ENCODE measurements around the gene PLEKHA5.
"Not testable (repeated sequence)": the region's sequence is repeated elsewhere in the genome, so short reads cannot be mapped to it uniquely, and the experiment has no call there.

PLEKHA5 gene

GRCh38 chr12:19410211-19410610 is 280.7 kb downstream of the PLEKHA5 start:
- no peaks in the 10 kb centered on the region for H3K27me3 ChIP-seq (ENCODE audit: low read depth, low read length)
- no peaks in the 10 kb centered on the region for H3K79me2 ChIP-seq (ENCODE audit: low read length)
- H4K20me1 ChIP-seq (ENCODE audit: insufficient read depth, low read length), result no peaks in the 10 kb centered on the region
- no peak overlapping the region for H3K4me2 ChIP-seq (ENCODE audit: low read length)
- no peak overlapping the region for H3K4me3 ChIP-seq (ENCODE audit: low read length)
- H3K4me1 ChIP-seq (ENCODE audit: low read length), result no peaks in the 10 kb centered on the region
- no peaks in the 10 kb centered on the region for H3K9me3 ChIP-seq (ENCODE audit: insufficient read depth, low read length)
- H2AFZ ChIP-seq (ENCODE audit: low read depth, low read length), result no peak overlapping the region
- H3K27ac ChIP-seq (ENCODE audit: low read length), result no peak overlapping the region
- no peak overlapping the region for H3K9ac ChIP-seq (ENCODE audit: low read length)
- no peaks in the 10 kb centered on the region for H3K36me3 ChIP-seq (replicated peaks; ENCODE audit: low read depth, low read length)
- no peak for TF ChIP-seq EZH2phosphoT487 (IDR thresholded peaks at IDR 0.05; ENCODE audit: low read depth)
- no peak for TF ChIP-seq CTCF (IDR thresholded peaks at IDR 0.05; ENCODE audit: low read depth, low read length)

- Histone ChIP-seq H3K4me2 (ENCODE audit: low read length) (no peak overlapping the region), H4K20me1 (ENCODE audit: insufficient read depth, low read length) (no peaks in the 10 kb centered on the region), H3K36me3 (replicated peaks; ENCODE audit: low read depth, low read length) (no peaks in the 10 kb centered on the region), H3K79me2 (ENCODE audit: low read length) (no peaks in the 10 kb centered on the region), H3K27ac (ENCODE audit: low read length) (no peak overlapping the region), H3K4me3 (ENCODE audit: low read length) (no peak overlapping the region), H3K27me3 (ENCODE audit: low read depth, low read length) (no peaks in the 10 kb centered on the region), H2AFZ (ENCODE audit: low read depth, low read length) (no peak overlapping the region), H3K9ac (ENCODE audit: low read length) (no peak overlapping the region), H3K4me1 (ENCODE audit: low read length) (no peaks in the 10 kb centered on the region), H3K9me3 (ENCODE audit: insufficient read depth, low read length) (no peaks in the 10 kb centered on the region)
- TF ChIP-seq CTCF (IDR thresholded peaks at IDR 0.05; ENCODE audit: low read depth, low read length), result no peak
- no peak for TF ChIP-seq EZH2phosphoT487 (IDR thresholded peaks at IDR 0.05; ENCODE audit: low read depth)
Measured at GRCh38 chr12:19410629-19411185, 281.2 kb downstream of the PLEKHA5 start.

- no peak overlapping the region for H2AFZ ChIP-seq (ENCODE audit: low read depth, low read length)
- no peaks in the 10 kb centered on the region for H3K4me1 ChIP-seq (ENCODE audit: low read length)
- no peaks in the 10 kb centered on the region for H3K9me3 ChIP-seq (ENCODE audit: insufficient read depth, low read length)
- H3K9ac ChIP-seq (ENCODE audit: low read length), result no peak overlapping the region
- TF ChIP-seq CTCF (IDR thresholded peaks at IDR 0.05; ENCODE audit: low read depth, low read length) (no peak), EZH2phosphoT487 (IDR thresholded peaks at IDR 0.05; ENCODE audit: low read depth) (no peak)
- no peaks in the 10 kb centered on the region for H3K36me3 ChIP-seq (replicated peaks; ENCODE audit: low read depth, low read length)
- H3K27me3 ChIP-seq (ENCODE audit: low read depth, low read length), result no peaks in the 10 kb centered on the region
- H3K4me2 ChIP-seq (ENCODE audit: low read length), result no peak overlapping the region
- no peaks in the 10 kb centered on the region for H4K20me1 ChIP-seq (ENCODE audit: insufficient read depth, low read length)
- no peaks in the 10 kb centered on the region for H3K79me2 ChIP-seq (ENCODE audit: low read length)
- no peak overlapping the region for H3K27ac ChIP-seq (ENCODE audit: low read length)
- no peak overlapping the region for H3K4me3 ChIP-seq (ENCODE audit: low read length)
Measured at GRCh38 chr12:19411234-19412204, 282.0 kb downstream of the PLEKHA5 start.

- H3K27me3 ChIP-seq (ENCODE audit: low read depth, low read length), result no peaks in the 10 kb centered on the region
- H3K4me3 ChIP-seq (ENCODE audit: low read length), result no peak overlapping the region
- H4K20me1 ChIP-seq (ENCODE audit: insufficient read depth, low read length), result no peaks in the 10 kb centered on the region
- H3K9ac ChIP-seq (ENCODE audit: low read length), result no peak overlapping the region
- H2AFZ ChIP-seq (ENCODE audit: low read depth, low read length), result no peak overlapping the region
- H3K79me2 ChIP-seq (ENCODE audit: low read length), result no peaks in the 10 kb centered on the region
- H3K4me2 ChIP-seq (ENCODE audit: low read length), result no peak overlapping the region
- H3K9me3 ChIP-seq (ENCODE audit: insufficient read depth, low read length), result no peaks in the 10 kb centered on the region
- H3K36me3 ChIP-seq (replicated peaks; ENCODE audit: low read depth, low read length), result no peaks in the 10 kb centered on the region
- H3K4me1 ChIP-seq (ENCODE audit: low read length), result no peaks in the 10 kb centered on the region
- no peak overlapping the region for H3K27ac ChIP-seq (ENCODE audit: low read length)
- TF ChIP-seq EZH2phosphoT487 (IDR thresholded peaks at IDR 0.05; ENCODE audit: low read depth) (no peak), CTCF (IDR thresholded peaks at IDR 0.05; ENCODE audit: low read depth, low read length) (no peak)
Measured at GRCh38 chr12:19412844-19413243, 283.3 kb downstream of the PLEKHA5 start.

GRCh38 chr12:19413582-19413981 is 284.0 kb downstream of the PLEKHA5 start:
- not testable (repeated sequence) for H3K79me2 ChIP-seq (ENCODE audit: low read length); H3K4me1 ChIP-seq (ENCODE audit: low read length); H3K27ac ChIP-seq (ENCODE audit: low read length); H3K4me2 ChIP-seq (ENCODE audit: low read length); H3K36me3 ChIP-seq (replicated peaks; ENCODE audit: low read depth, low read length); H3K9ac ChIP-seq (ENCODE audit: low read length); H4K20me1 ChIP-seq (ENCODE audit: insufficient read depth, low read length); H2AFZ ChIP-seq (ENCODE audit: low read depth, low read length); H3K27me3 ChIP-seq (ENCODE audit: low read depth, low read length); H3K4me3 ChIP-seq (ENCODE audit: low read length); H3K9me3 ChIP-seq (ENCODE audit: insufficient read depth, low read length)

Data from OCI-LY3 (cell line).